AG04450 (cell line): ENCODE measurements around the gene TJP3. TPM values are rescaled to one million over a fixed set of nuclear protein-coding genes. Genes with fewer than 3 reads are reported as not detected.

Experiments
- CTCF ChIA-PET: fragments of 300-600, 350-600 bp; formaldehyde crosslinking; extraction: SDS; loops from one replicate; lab custom pipeline; 2022; ENCODE audit warnings: antibody characterized with exemption, inconsistent platforms; lab: Charles Lee
- POLR2A ChIA-PET: fragments of 350-600 bp; formaldehyde crosslinking; extraction: SDS; loops from one replicate; lab custom pipeline; 2021; ENCODE audit warnings: antibody characterized with exemption, inconsistent platforms; lab: Yijun Ruan, JAX
- DNase-seq: peaks from one replicate; pipeline ENCODE4 v3.0.0-alpha.2; 2011; ENCODE audit warnings: low read depth, low spot score
- H3K27ac ChIP-seq: one replicate; pipeline ENCODE4 v1.5.1; 2012; ENCODE audit warnings: low read depth, low read length, control low read depth
- H3K27me3 ChIP-seq: one replicate; pipeline ENCODE4 v1.6.0; 2012; ENCODE audit warnings: low read length; ENCODE audit not compliant: control insufficient read depth, insufficient read depth
- H3K4me3 ChIP-seq: 2 replicates; pipeline ENCODE4 v1.5.1; 2011; ENCODE audit warnings: mild to moderate bottlenecking, low read depth, low read length, control low read depth
- H3K9me3 ChIP-seq: 2 replicates; pipeline ENCODE4 v1.5.1; 2012; ENCODE audit warnings: low read length; ENCODE audit not compliant: control insufficient read depth, insufficient read depth
- CTCF ChIP-seq: IDR thresholded peaks from 2 replicates; pipeline ENCODE4 v1.5.1; 2011; ENCODE audit warnings: low read depth, low read length, control low read depth, inconsistent platforms
- polyA plus RNA-seq: library from polyadenylated mRNA; depleted of rRNA; stranded (reverse); fragments of >200 nt; gene quantifications from 2 replicates; pipeline ENCODE4 v1.2.3, GENCODE V29; 2011

Gene TJP3
- polyA plus RNA-seq, 1 experiment, result not detected

- Histone ChIP-seq H3K27ac (no peak overlapping the region), H3K9me3 (peaks cover 25% of the 10 kb centered on the region), H3K4me3 (no peak overlapping the region), H3K27me3 (peaks cover 23% of the 10 kb centered on the region)
- ChIA-PET CTCF (no interaction called here), POLR2A (no interaction called here)
- no peak for TF ChIP-seq CTCF
- DNase-seq, result no peak
Observed at GRCh38 chr19:3785451-3785937, 77.3 kb downstream of the TJP3 start.

- ChIA-PET CTCF (interaction anchor here (0.7 kb wide), 1 partner anchor 9 kb away, joined by 3 read pairs; no protein-coding TSS in a partner anchor), POLR2A (no interaction called here)
- no peak for DNase-seq
- peaks cover 19% of the 10 kb centered on the region for H3K9me3 ChIP-seq
- TF ChIP-seq CTCF, result no peak
- peaks cover 28% of the 10 kb centered on the region for H3K27me3 ChIP-seq
- no peak within 1 kb of the TSS for H3K27ac ChIP-seq
- H3K4me3 ChIP-seq, result no peak within 1 kb of the TSS
Observed at GRCh38 chr19:3785938-3786824, 78.0 kb downstream of the TJP3 start, which contains the start of gene MATK. TSS of gene MATK (minus strand) at chr19:3786381. CDS start at chr19:3785135, 1,246 bp downstream.

GRCh38 chr19:3788996-3789778 lies 81.0 kb downstream of the TJP3 start:
- POLR2A ChIA-PET, result no interaction called here
- no peaks in the 10 kb centered on the region; the same call in none of the 2 replicates for H3K9me3 ChIP-seq
- no peak for TF ChIP-seq CTCF
- H3K27ac ChIP-seq, result no peak overlapping the region
- no peak for DNase-seq
- no peak overlapping the region for H3K4me3 ChIP-seq
- CTCF ChIA-PET, result no interaction called here
- H3K27me3 ChIP-seq, result peaks cover 25% of the 10 kb centered on the region

DNA sequence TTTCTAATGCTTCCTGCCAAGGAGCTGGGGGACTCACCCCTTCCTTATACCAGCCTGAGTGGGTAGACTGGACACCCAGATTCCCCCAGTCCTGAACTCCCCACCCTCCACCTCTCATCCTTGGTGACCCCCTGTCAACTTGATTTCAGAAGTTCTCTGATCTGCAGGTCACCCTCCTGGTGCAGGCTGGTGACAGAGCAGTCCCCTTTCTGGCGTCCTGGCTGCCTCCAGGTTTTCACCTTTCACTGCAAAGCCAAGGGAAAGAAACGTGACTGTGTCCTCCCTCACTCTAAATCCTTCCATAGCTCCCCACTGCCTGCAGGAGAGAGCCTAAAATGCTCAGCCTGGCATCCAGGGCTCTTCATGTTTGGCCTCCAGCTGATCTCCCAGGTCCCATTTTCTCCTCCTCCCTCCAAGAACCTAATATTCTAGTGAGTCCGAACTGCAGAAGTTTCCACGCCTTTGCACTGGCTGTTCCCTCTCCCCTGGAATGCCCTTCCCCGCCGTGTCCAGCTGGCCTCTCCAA lies 82.1 kb downstream of the TJP3 start:
- ChIA-PET POLR2A (no interaction called here), CTCF (no interaction called here)
- no peak overlapping the region for H3K27ac ChIP-seq
- peaks cover 21% of the 10 kb centered on the region for H3K27me3 ChIP-seq
- no peak for TF ChIP-seq CTCF
- H3K4me3 ChIP-seq, result no peak overlapping the region
- no peaks in the 10 kb centered on the region; the same call in none of the 2 replicates for H3K9me3 ChIP-seq
- DNase-seq, result no peak
